ENCODE results near the gene RPL31.

DNA sequence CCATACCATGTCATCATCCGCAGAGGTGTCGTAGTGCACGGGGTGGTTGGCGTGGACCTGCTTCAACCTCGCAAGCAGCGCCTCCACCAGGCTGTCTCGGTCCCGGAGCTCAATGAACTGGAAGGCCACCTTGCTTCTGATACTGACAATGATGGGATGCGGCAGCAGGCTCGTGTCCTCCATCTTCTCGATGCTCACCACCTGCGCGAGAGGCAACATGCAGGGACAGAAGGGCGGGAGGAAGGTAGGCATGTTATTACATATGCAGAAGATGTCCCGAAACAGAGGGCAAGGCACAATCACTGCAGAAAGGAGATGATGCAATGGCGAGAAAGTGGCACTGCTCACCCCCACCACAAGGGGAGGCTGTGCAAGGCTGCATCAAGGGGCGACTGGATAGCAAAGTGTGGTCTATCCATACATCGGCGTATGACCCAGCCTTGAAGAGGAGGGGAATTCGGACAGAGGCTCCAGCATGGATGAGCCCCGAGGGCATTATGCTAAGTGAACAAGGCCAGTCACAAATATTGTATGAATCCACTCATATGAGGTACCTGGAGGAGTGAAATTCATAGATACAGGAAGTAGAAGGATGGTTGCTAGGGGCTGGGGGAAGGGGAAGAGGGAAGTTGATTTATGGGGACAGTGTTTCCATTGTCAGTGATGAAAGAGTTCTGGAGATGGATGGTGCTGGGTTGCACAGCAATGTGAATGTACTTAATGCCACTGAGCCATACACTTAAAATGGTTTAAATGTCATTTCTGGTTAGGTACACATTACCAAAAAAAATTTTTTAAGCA, 36.6 kb downstream of the RPL31 start:
- TF ChIP-seq, protein P1, sequence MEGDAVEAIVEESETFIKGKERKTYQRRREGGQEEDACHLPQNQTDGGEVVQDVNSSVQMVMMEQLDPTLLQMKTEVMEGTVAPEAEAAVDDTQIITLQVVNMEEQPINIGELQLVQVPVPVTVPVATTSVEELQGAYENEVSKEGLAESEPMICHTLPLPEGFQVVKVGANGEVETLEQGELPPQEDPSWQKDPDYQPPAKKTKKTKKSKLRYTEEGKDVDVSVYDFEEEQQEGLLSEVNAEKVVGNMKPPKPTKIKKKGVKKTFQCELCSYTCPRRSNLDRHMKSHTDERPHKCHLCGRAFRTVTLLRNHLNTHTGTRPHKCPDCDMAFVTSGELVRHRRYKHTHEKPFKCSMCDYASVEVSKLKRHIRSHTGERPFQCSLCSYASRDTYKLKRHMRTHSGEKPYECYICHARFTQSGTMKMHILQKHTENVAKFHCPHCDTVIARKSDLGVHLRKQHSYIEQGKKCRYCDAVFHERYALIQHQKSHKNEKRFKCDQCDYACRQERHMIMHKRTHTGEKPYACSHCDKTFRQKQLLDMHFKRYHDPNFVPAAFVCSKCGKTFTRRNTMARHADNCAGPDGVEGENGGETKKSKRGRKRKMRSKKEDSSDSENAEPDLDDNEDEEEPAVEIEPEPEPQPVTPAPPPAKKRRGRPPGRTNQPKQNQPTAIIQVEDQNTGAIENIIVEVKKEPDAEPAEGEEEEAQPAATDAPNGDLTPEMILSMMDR (IDR thresholded peaks at IDR 0.05): peak; percentile 34
- TF ChIP-seq EZH2 (IDR thresholded peaks at IDR 0.05) (no peak), EZH2phosphoT487 (IDR thresholded peaks at IDR 0.05) (no peak)

Measured in neural progenitor cell (in vitro differentiated cells).